Activated naive CD8-positive, alpha-beta T cell treated with anti-CD3 and anti-CD28 coated beads for 36 hours (primary cell): ENCODE results near the gene ABLIM2. TPM values are rescaled to one million over a fixed set of nuclear protein-coding genes. Genes with fewer than 3 reads are reported as not detected.

Source experiments
- DNase-seq: peaks from one replicate; pipeline ENCODE4 v3.0.0; 2021
- H3K27ac Mint-ChIP-seq: one replicate; pipeline ENCODE4 v1.8.0; 2022; ENCODE audit warnings: mild to moderate bottlenecking, moderate library complexity, mixed read lengths
- H3K27me3 Mint-ChIP-seq: one replicate; pipeline ENCODE4 v1.8.0; 2022; ENCODE audit warnings: mild to moderate bottlenecking, mixed read lengths
- H3K36me3 Mint-ChIP-seq: one replicate; pipeline ENCODE4 v1.8.0; 2021; ENCODE audit warnings: mild to moderate bottlenecking, mixed read lengths
- H3K4me1 Mint-ChIP-seq: one replicate; pipeline ENCODE4 v1.8.0; 2021; ENCODE audit warnings: mixed read lengths
- H3K4me3 Mint-ChIP-seq: one replicate; pipeline ENCODE4 v1.8.0; 2022; ENCODE audit warnings: mild to moderate bottlenecking, moderate library complexity, mixed read lengths
- H3K9me3 Mint-ChIP-seq: one replicate; pipeline ENCODE4 v1.8.0; 2022; ENCODE audit warnings: mixed read lengths
- total RNA-seq, 2 experiments: library from RNA; stranded (reverse); gene quantifications; one replicate each; pipeline ENCODE4 v1.2.3, GENCODE V29; 2021

The ABLIM2 gene
- total RNA-seq, 2 experiments from 2014 or later = 0.41 to 0.62 TPM

- no peaks in the 10 kb centered on the region for H3K27me3 Mint-ChIP-seq
- no peak overlapping the region for H3K27ac Mint-ChIP-seq
- H3K4me1 Mint-ChIP-seq = peaks cover 9% of the 10 kb centered on the region
- no peak for DNase-seq
- H3K9me3 Mint-ChIP-seq = no peaks in the 10 kb centered on the region
- H3K4me3 Mint-ChIP-seq = no peak overlapping the region
- peaks cover 2% of the 10 kb centered on the region for H3K36me3 Mint-ChIP-seq
These were observed 182.6 kb downstream of the ABLIM2 start for GRCh38 chr4:7976025-7976424.

- Mint-ChIP-seq H3K27ac (no peak overlapping the region), H3K4me3 (no peak overlapping the region), H3K4me1 (peaks cover 25% of the 10 kb centered on the region), H3K27me3 (no peaks in the 10 kb centered on the region), H3K36me3 (peaks cover 6% of the 10 kb centered on the region), H3K9me3 (no peaks in the 10 kb centered on the region)
- no peak for DNase-seq
These were observed 184.2 kb downstream of the ABLIM2 start for GRCh38 chr4:7974425-7974824.

- H3K36me3 Mint-ChIP-seq = peaks cover 7% of the 10 kb centered on the region
- no peak for DNase-seq
- H3K27me3 Mint-ChIP-seq = no peaks in the 10 kb centered on the region
- no peak overlapping the region for H3K4me3 Mint-ChIP-seq
- no peak overlapping the region for H3K27ac Mint-ChIP-seq
- H3K4me1 Mint-ChIP-seq = peaks cover 31% of the 10 kb centered on the region
- no peaks in the 10 kb centered on the region for H3K9me3 Mint-ChIP-seq
These were observed 185.1 kb downstream of the ABLIM2 start for GRCh38 chr4:7973545-7973981.

- H3K27ac Mint-ChIP-seq = peak overlapping the region; percentile 15
- H3K27me3 Mint-ChIP-seq = no peaks in the 10 kb centered on the region
- H3K4me3 Mint-ChIP-seq = peak overlapping the region; percentile 85
- no peak for DNase-seq
- peaks cover 7% of the 10 kb centered on the region for H3K36me3 Mint-ChIP-seq
- peaks cover 36% of the 10 kb centered on the region for H3K4me1 Mint-ChIP-seq
- no peaks in the 10 kb centered on the region for H3K9me3 Mint-ChIP-seq
These were observed 186.6 kb downstream of the ABLIM2 start for GRCh38 chr4:7971881-7972500.

- Mint-ChIP-seq H3K27ac (peak overlapping the region; percentile 95), H3K36me3 (peaks cover 7% of the 10 kb centered on the region), H3K9me3 (no peaks in the 10 kb centered on the region), H3K4me3 (peak overlapping the region; percentile 85), H3K27me3 (no peaks in the 10 kb centered on the region), H3K4me1 (peaks cover 37% of the 10 kb centered on the region)
- DNase-seq = no peak
These were observed 187.4 kb downstream of the ABLIM2 start for GRCh38 chr4:7971159-7971631.

- no peak for DNase-seq
- Mint-ChIP-seq H3K4me1 (peaks cover 41% of the 10 kb centered on the region), H3K9me3 (no peaks in the 10 kb centered on the region), H3K4me3 (peak overlapping the region; percentile 85), H3K27ac (peak overlapping the region; percentile 95), H3K36me3 (peaks cover 7% of the 10 kb centered on the region), H3K27me3 (no peaks in the 10 kb centered on the region)
These were observed 188.2 kb downstream of the ABLIM2 start for GRCh38 chr4:7970361-7970946.

GRCh38 chr4:7968262-7968896 is 190.2 kb downstream of the ABLIM2 start:
- Mint-ChIP-seq H3K9me3 (no peaks in the 10 kb centered on the region), H3K4me1 (peaks cover 59% of the 10 kb centered on the region), H3K4me3 (no peak overlapping the region), H3K27ac (no peak overlapping the region), H3K27me3 (peaks cover 5% of the 10 kb centered on the region), H3K36me3 (peaks cover 7% of the 10 kb centered on the region)
- no peak for DNase-seq

GRCh38 chr4:7967501-7968261 is 190.9 kb downstream of the ABLIM2 start:
- no peak for DNase-seq

GRCh38 chr4:7967063-7967440 is 191.6 kb downstream of the ABLIM2 start:
- H3K36me3 Mint-ChIP-seq = peaks cover 6% of the 10 kb centered on the region
- no peaks in the 10 kb centered on the region for H3K9me3 Mint-ChIP-seq
- no peak for DNase-seq
- peaks cover 58% of the 10 kb centered on the region for H3K4me1 Mint-ChIP-seq
- no peak overlapping the region for H3K27ac Mint-ChIP-seq
- peaks cover 12% of the 10 kb centered on the region for H3K27me3 Mint-ChIP-seq
- H3K4me3 Mint-ChIP-seq = no peak overlapping the region

More at GRCh38 chr4:7967501-7968261, 190.9 kb downstream of the ABLIM2 start:
- no peak overlapping the region for H3K4me3 Mint-ChIP-seq
- peaks cover 9% of the 10 kb centered on the region for H3K27me3 Mint-ChIP-seq
- H3K27ac Mint-ChIP-seq = no peak overlapping the region
- peaks cover 60% of the 10 kb centered on the region for H3K4me1 Mint-ChIP-seq
- H3K9me3 Mint-ChIP-seq = no peaks in the 10 kb centered on the region
- peaks cover 7% of the 10 kb centered on the region for H3K36me3 Mint-ChIP-seq

GRCh38 chr4:7966281-7967062 is 192.1 kb downstream of the ABLIM2 start:
- DNase-seq = no peak
- no peak overlapping the region for H3K27ac Mint-ChIP-seq
- no peaks in the 10 kb centered on the region for H3K9me3 Mint-ChIP-seq
- peaks cover 12% of the 10 kb centered on the region for H3K27me3 Mint-ChIP-seq
- peaks cover 56% of the 10 kb centered on the region for H3K4me1 Mint-ChIP-seq
- no peak overlapping the region for H3K4me3 Mint-ChIP-seq
- H3K36me3 Mint-ChIP-seq = peaks cover 6% of the 10 kb centered on the region

- H3K4me3 Mint-ChIP-seq = no peak overlapping the region
- H3K27me3 Mint-ChIP-seq = peaks cover 16% of the 10 kb centered on the region
- H3K27ac Mint-ChIP-seq = peak overlapping the region; percentile 59
- H3K36me3 Mint-ChIP-seq = peaks cover 2% of the 10 kb centered on the region
- H3K4me1 Mint-ChIP-seq = peaks cover 57% of the 10 kb centered on the region
- no peaks in the 10 kb centered on the region for H3K9me3 Mint-ChIP-seq
- DNase-seq = peak; percentile 43
These were observed 193.5 kb downstream of the ABLIM2 start for GRCh38 chr4:7964890-7965662.

GRCh38 chr4:7964459-7964858 is 194.2 kb downstream of the ABLIM2 start:
- DNase-seq = no peak
- Mint-ChIP-seq H3K27ac (peak overlapping the region; percentile 59), H3K27me3 (peaks cover 16% of the 10 kb centered on the region), H3K4me3 (no peak overlapping the region), H3K36me3 (peaks cover 2% of the 10 kb centered on the region), H3K9me3 (no peaks in the 10 kb centered on the region), H3K4me1 (peaks cover 51% of the 10 kb centered on the region)

- Mint-ChIP-seq H3K4me1 (peaks cover 50% of the 10 kb centered on the region), H3K9me3 (no peaks in the 10 kb centered on the region), H3K27ac (no peak overlapping the region), H3K27me3 (peaks cover 21% of the 10 kb centered on the region), H3K4me3 (no peak overlapping the region), H3K36me3 (peaks cover 2% of the 10 kb centered on the region)
- DNase-seq = no peak
These were observed 194.9 kb downstream of the ABLIM2 start for GRCh38 chr4:7963691-7964090.
